GM12875 (cell line): ENCODE results near the gene LPP.

Experiments
- H3K4me3 ChIP-seq: one replicate; pipeline ENCODE4 v1.5.1; 2011; ENCODE audit warnings: low read depth, low read length, control low read depth
- CTCF ChIP-seq: IDR thresholded peaks from 2 replicates; pipeline ENCODE4 v1.5.1; 2011; ENCODE audit warnings: low read depth, mild to moderate bottlenecking, control low read depth, inconsistent platforms, low read length, moderate library complexity, borderline replicate concordance; ENCODE audit not compliant: insufficient read depth

The LPP gene

DNA sequence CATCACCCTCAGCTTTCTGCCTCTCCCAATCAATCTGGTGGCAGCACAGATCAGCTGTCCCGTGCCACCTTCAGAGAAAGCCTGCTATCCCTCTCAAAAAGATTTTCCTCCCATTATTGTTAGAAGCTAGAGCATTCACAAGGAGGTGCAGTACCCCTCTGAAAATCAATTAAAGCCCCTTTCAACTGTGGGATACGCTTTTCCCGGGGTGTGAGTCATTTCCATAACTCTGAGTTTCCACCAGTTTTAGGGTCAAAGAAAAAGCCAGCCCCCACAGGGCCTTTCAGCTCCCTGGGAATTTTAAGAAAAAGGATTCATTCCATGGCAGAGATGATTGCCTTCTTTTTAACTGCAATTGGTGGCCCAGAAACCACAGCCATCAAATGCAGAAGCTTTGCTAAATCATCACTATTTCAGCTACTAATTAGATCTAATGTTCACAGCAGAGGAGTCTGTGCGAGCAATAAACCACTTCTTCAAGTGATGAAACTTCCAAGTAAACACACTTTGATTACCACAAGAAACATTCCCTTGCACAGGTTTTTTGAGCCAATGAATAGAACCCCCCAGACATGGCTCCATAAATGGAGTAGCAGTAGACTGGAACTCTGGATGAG is 747.8 kb downstream of the LPP start:
- H3K4me3 ChIP-seq = no peak overlapping the region
- TF ChIP-seq CTCF = no peak

DNA sequence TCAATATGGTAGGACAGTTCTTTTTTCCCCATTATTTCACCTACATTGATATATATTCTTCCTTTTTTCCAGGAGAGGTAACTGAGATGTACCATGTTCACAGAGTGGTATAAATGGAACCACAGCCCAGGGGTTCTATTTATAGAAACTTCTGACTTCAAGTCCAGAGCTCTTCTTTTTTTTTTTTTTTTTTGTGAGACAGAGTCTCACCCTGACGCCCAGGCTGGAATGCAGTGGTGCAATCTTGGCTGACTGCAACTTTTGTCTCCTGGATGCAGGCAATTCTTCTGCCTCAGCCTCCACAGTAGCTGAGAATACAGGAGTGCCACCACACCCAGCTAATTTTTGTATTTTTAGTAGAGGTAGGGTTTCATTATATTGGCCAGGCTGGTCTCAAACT is 750.7 kb downstream of the LPP start:
- no peak for TF ChIP-seq CTCF
- H3K4me3 ChIP-seq = no peak overlapping the region

DNA sequence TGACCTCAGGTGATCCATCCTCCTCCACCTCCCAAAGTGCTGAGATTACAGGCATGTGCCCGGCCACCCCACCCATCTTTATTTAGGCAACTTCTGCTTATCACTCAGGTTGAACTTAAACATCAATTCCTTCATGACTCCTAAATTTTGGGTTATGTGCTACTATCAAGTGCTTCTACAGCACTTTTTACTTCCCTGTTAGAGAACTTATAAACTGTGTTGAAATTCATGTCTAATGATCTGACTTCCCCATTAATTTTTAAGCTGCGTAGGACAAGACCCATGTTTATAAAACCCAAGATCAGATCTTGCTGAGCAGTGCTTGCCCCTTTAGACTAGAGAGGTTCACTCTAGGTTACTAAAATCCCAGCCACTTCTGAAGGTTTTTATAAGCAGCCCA is 751.6 kb downstream of the LPP start:
- TF ChIP-seq CTCF = no peak

DNA sequence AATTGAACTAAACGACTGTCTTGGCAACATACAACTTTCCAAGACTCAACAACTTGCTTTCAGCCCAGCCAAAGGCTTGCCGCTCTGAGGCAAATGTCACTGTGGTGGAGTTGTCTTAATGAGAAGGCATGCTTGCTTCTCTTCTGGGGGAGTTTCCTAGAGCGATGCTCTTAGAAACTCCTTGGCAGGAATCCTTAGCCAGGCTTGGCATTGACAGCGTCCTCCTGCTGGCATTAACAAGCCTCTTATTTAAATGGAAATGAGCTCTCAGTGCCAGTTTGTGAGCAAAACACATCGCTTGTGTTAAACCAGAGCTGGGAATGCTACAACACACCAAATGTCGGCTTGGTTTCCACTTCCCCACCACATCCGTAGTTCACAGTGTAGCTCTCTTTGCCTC is 752.3 kb downstream of the LPP start:
- no peak overlapping the region for H3K4me3 ChIP-seq
- TF ChIP-seq CTCF = no peak

More for the DNA sequence above, 751.6 kb downstream of the LPP start:
- H3K4me3 ChIP-seq = no peak overlapping the region

DNA sequence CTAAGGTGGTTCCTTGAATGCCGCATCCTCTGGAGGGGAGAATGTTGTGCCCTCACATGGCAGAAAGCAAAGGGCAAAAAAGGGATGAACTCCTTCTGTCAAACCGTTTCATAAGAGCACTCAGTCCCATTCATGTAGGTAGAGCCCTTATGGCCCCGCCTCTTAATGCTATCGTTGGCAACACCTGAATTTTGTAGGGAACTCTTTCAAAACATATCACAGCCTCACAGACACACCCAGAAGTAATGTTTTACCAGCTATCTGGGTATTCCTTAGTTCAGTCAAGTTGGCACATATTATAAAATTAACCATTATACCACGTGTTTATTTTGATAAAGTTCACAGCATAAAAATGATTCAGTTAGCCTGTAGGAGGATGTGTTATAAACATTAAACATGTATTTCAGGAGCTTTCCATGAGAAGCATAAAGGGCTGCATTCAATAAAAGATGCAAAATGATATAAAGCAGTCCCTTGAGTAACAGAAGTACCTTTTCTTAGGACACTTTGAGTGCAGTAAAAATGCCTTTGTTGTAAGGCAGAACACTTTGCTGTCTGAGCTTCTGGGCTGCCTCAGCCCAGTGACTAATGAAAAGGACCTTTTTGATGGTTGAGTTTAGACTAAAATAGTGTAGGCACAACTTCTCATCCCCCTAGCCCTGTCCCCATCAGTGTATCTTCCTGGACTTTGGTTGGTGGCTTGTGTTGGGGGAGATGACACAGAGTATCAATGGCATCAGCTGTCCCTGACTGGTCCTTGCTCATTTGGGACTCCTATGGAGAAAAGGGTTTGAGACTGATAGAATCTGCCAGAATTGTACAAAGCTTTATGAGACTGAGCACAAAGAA is 754.3 kb downstream of the LPP start:
- no peak for TF ChIP-seq CTCF
- no peak overlapping the region for H3K4me3 ChIP-seq

DNA sequence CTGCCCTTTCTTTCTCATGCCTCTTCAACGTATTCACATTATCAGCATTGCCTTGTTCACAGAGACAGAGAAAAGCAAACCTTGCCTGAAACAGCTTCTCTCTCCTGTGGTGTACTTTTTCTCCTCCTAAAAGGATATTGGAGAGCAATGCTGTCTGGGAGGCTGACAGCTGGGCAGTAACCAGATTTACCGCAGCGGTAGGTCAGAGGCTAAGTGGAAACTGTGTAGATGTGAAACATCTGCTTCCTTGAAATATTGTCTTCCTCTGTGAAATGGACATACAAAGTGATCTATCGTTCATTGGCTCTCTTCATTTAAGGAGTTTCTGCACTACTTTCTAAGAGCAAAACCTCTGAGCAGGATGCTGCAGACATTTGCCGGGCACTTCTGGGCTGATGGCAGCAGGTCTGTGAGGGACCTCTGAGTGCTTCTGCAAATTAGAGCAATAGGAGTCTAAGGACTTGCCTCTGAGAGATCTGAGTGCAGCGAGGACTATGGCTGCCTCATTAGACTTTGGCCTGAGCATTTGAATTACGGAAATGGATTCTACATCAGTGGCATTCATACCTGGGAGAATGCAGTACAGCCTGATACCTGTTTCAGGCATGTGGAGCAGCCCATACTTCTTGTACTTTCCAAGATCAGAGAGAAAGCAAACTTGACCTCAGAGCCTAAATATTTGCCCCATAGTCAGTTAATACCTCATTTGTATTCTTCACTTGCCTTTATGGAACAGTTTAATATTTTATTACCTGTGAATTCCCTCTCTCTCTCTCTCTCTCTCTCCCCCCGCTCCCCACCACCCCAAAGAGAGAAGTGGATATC is 757.3 kb downstream of the LPP start:
- H3K4me3 ChIP-seq = no peak overlapping the region
- no peak for TF ChIP-seq CTCF
